SK-N-SH treated with all-trans-retinoic acid at 6 μM for 48 hours (cell line): ENCODE data around the gene MPZL3.
"Not testable (repeated sequence)": the region's sequence is repeated elsewhere in the genome, so short reads cannot be mapped to it uniquely, and the experiment has no call there.

Experiments used
- ATAC-seq: fragments of 200-7000 bp; cut with Tn5 transposase; 3 replicates; pipeline ENCODE4 v1.9.1; 2020; ENCODE audit warnings: mild to moderate bottlenecking, moderate library complexity
- ARNTL ChIP-seq: fragments of 450-650 bp; formaldehyde crosslinking; IDR thresholded peaks from 2 replicates; pipeline ENCODE4 v1.5.0; 2020; ENCODE audit warnings: low read depth, mild to moderate bottlenecking, moderate library complexity, borderline replicate concordance
- BACH2 ChIP-seq: fragments of 250-450 bp; sonication (Bioruptor Pico); IDR thresholded peaks from 2 replicates; pipeline ENCODE4 v1.9.0; 2021; ENCODE audit warnings: mild to moderate bottlenecking, borderline replicate concordance
- CREB5 ChIP-seq: fragments of 250-450 bp; sonication (Bioruptor Pico); IDR thresholded peaks from 2 replicates; pipeline ENCODE4 v1.5.1; 2020; ENCODE audit warnings: low read depth, mild to moderate bottlenecking, moderate library complexity
- CSDC2 ChIP-seq: fragments of 250-450 bp; sonication (Bioruptor Pico); IDR thresholded peaks from 2 replicates; pipeline ENCODE4 v1.5.0; 2020; ENCODE audit warnings: mild to moderate bottlenecking, moderate library complexity
- CSRNP3 ChIP-seq: fragments of 250-450 bp; sonication (Bioruptor Pico); IDR thresholded peaks from 2 replicates; pipeline ENCODE4 v1.5.1; 2021; ENCODE audit warnings: mild to moderate bottlenecking, moderate library complexity
- ESRRG ChIP-seq: fragments of 250-450 bp; sonication (Bioruptor Pico); IDR thresholded peaks from 2 replicates; pipeline ENCODE4 v1.6.1; 2021; ENCODE audit warnings: mild to moderate bottlenecking
- GLIS3 ChIP-seq: fragments of 250-450 bp; sonication (Bioruptor Pico); IDR thresholded peaks from 2 replicates; pipeline ENCODE4 v1.5.0; 2020; ENCODE audit warnings: mild to moderate bottlenecking, moderate library complexity
- ISL1 ChIP-seq: fragments of 250-450 bp; sonication (Bioruptor Pico); IDR thresholded peaks from 2 replicates; pipeline ENCODE4 v2.1.2; 2022; ENCODE audit warnings: mild to moderate bottlenecking, moderate library complexity
- OSR1 ChIP-seq: fragments of 250-450 bp; sonication (Bioruptor Pico); IDR thresholded peaks from 2 replicates; pipeline ENCODE4 v1.8.0; 2022; ENCODE audit warnings: moderate library complexity, mild to moderate bottlenecking, inconsistent platforms
- PATZ1 ChIP-seq: fragments of 250-450 bp; sonication (Bioruptor Pico); IDR thresholded peaks from 2 replicates; pipeline ENCODE4 v1.8.0; 2020; ENCODE audit warnings: mild to moderate bottlenecking, moderate library complexity, borderline replicate concordance
- PPARA ChIP-seq: fragments of 250-450 bp; sonication (Bioruptor Pico); IDR thresholded peaks from 2 replicates; pipeline ENCODE4 v1.5.0; 2020; ENCODE audit warnings: mild to moderate bottlenecking, borderline replicate concordance
- RARB ChIP-seq: fragments of 250-450 bp; sonication (Bioruptor Pico); IDR thresholded peaks from 2 replicates; pipeline ENCODE4 v1.8.0; 2021; ENCODE audit warnings: mild to moderate bottlenecking, moderate library complexity
- SNAI2 ChIP-seq: fragments of 250-450 bp; sonication (Bioruptor Pico); IDR thresholded peaks from 2 replicates; pipeline ENCODE4 v1.5.0; 2020; ENCODE audit warnings: mild to moderate bottlenecking, moderate library complexity
- TOX ChIP-seq: fragments of 250-450 bp; sonication (Bioruptor Pico); IDR thresholded peaks from 2 replicates; pipeline ENCODE4 v1.8.0; 2021; ENCODE audit warnings: mild to moderate bottlenecking, moderate library complexity, borderline replicate concordance
- TSHZ2 ChIP-seq: fragments of 250-450 bp; sonication (Bioruptor Pico); IDR thresholded peaks from 2 replicates; pipeline ENCODE4 v1.5.0; 2020; ENCODE audit warnings: mild to moderate bottlenecking, moderate library complexity
- ZC3H10 ChIP-seq: fragments of 250-450 bp; sonication (Bioruptor Pico); IDR thresholded peaks from 2 replicates; pipeline ENCODE4 v1.5.1; 2021; ENCODE audit warnings: mild to moderate bottlenecking, moderate library complexity
- ZFP3 ChIP-seq: fragments of 250-450 bp; sonication (Bioruptor Pico); IDR thresholded peaks from 2 replicates; pipeline ENCODE4 v1.5.0; 2020; ENCODE audit warnings: mild to moderate bottlenecking, moderate library complexity
- ZFP30 ChIP-seq: fragments of 450-650 bp; formaldehyde crosslinking; IDR thresholded peaks from 2 replicates; pipeline ENCODE4 v1.5.0; 2022; ENCODE audit warnings: mild to moderate bottlenecking, moderate library complexity
- ZNF565 ChIP-seq: fragments of 450-650 bp; formaldehyde crosslinking; conservative IDR thresholded peaks from 2 replicates; pipeline ENCODE4 v1.5.0; 2020; ENCODE audit warnings: low read depth, mild to moderate bottlenecking, moderate library complexity
- ZNF70 ChIP-seq: fragments of 450-650 bp; formaldehyde crosslinking; IDR thresholded peaks from 2 replicates; pipeline ENCODE4 v1.5.0; 2020; ENCODE audit warnings: mild to moderate bottlenecking, moderate library complexity
- ZNF8 ChIP-seq: fragments of 450-650 bp; formaldehyde crosslinking; IDR thresholded peaks from 2 replicates; pipeline ENCODE4 v1.5.0; 2020; ENCODE audit warnings: mild to moderate bottlenecking, moderate library complexity

The MPZL3 gene

GRCh38 chr11:118194835-118195627 lies 57.1 kb downstream of the MPZL3 start:
- TF ChIP-seq GLIS3 (CRISPR knock-in tag) (no peak), ISL1 (CRISPR knock-in tag) (no peak), TOX (no peak), RARB (CRISPR knock-in tag) (no peak), PATZ1 (CRISPR knock-in tag) (no peak), ZNF70 (CRISPR knock-in tag) (no peak), OSR1 (CRISPR knock-in tag) (no peak), ZFP3 (CRISPR knock-in tag) (no peak), CSDC2 (CRISPR knock-in tag) (no peak), BACH2 (no peak), ZFP30 (CRISPR knock-in tag) (no peak), CREB5 (CRISPR knock-in tag) (no peak), PPARA (CRISPR knock-in tag) (no peak)
- no peak for ATAC-seq

DNA sequence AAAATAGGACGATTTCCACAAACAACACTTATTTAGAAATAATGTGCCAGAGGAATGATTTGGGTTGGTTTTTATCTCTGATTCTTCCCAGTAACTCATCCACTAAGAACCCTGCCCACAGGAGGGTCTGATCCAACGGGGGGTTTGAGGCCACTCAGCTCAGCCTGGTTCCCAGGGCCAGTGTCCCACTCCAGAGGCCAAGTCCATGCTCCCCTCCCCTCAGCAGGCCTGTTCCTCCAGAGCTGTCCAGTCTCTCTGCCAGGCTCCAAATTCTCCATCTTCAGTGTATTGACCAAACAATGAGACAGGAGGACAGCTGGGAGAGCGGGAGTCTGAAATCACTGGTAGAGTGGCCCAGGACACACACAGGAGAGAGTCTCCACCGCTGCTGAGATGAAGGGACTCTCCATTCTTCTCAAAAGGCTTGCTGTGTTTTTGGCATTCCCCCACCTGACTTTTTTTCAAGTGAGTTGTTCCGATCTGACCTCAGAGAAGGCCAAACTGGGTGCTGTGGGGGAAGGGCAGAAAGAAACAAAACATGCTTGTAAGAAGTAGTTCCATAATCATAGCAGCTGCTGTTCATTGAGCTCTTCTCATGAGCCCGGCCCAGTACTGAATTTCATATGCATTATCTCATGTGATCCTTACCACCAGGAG lies 58.1 kb downstream of the MPZL3 start:
- no peak for ATAC-seq
- TF ChIP-seq ZNF70 (CRISPR knock-in tag) (no peak), CSRNP3 (CRISPR knock-in tag) (no peak), ZNF565 (CRISPR knock-in tag) (no peak), PPARA (CRISPR knock-in tag) (no peak), RARB (CRISPR knock-in tag) (no peak)

DNA sequence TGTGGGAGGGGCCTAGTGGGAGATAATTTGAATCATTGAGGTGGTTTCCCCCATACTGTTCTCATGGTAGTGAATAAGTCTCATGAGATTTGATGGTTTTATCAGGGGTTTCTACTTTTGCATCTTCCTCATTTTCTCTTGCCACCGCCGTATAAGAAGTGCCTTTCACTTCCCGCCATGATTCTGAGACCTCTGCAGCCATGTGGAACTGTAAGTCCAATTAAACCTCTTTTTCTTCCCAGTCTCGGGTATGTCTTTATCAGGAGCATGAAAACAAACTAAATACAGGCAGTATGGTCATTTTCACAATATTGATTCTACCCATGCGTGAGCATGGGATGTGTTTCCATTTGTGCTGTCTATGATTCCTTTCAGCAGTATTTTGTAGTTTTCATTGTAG lies 59.3 kb downstream of the MPZL3 start:
- not testable (repeated sequence) for ATAC-seq

GRCh38 chr11:118190942-118191506 lies 61.1 kb downstream of the MPZL3 start:
- not testable (repeated sequence) for ATAC-seq

GRCh38 chr11:118186346-118187107 lies 65.6 kb downstream of the MPZL3 start:
- no peak for ATAC-seq
- TF ChIP-seq ZC3H10 (CRISPR knock-in tag) (no peak), ZNF8 (CRISPR knock-in tag) (no peak), ARNTL (CRISPR knock-in tag) (no peak), PPARA (CRISPR knock-in tag) (no peak), ISL1 (CRISPR knock-in tag) (no peak), CSRNP3 (CRISPR knock-in tag) (no peak), TSHZ2 (CRISPR knock-in tag) (no peak), CREB5 (CRISPR knock-in tag) (no peak), ESRRG (no peak), SNAI2 (CRISPR knock-in tag) (no peak), ZNF565 (CRISPR knock-in tag) (no peak), TOX (no peak), ZFP3 (CRISPR knock-in tag) (no peak), BACH2 (no peak), ZFP30 (CRISPR knock-in tag) (no peak)
